GM12878 (cell line): Measurements from ENCODE around the gene KCNJ13. TPM values are rescaled to one million over a fixed set of nuclear protein-coding genes. Genes with fewer than 3 reads are reported as not detected.

Source experiments
- ATAC-seq: fragments of 200-7000 bp; cut with Tn5 transposase; 3 replicates; pipeline ENCODE4 v1.9.1; 2020; ENCODE audit warnings: mild to moderate bottlenecking, moderate library complexity
- BruUV-seq: library from RNA; stranded (reverse); fragments of 400-500 nt; replicated peaks from 2 replicates; lab custom pipeline; 2021; lab: Mats Ljungman, UMichigan
- CTCF ChIA-PET: fragments of 300-600 bp; sonication (Branson Sonifier 250); formaldehyde crosslinking; extraction: SDS; loops from one replicate; lab custom pipeline; 2021; ENCODE audit warnings: inconsistent platforms; lab: Yijun Ruan, JAX
- POLR2A ChIA-PET: fragments of 350-600 bp; formaldehyde crosslinking; extraction: SDS; loops from one replicate; lab custom pipeline; 2021; ENCODE audit warnings: inconsistent platforms; lab: Charles Lee
- RAD21 ChIA-PET: fragments of 300-600 bp; sonication (Branson Sonifier 250); formaldehyde crosslinking; loops from one replicate; lab custom pipeline; 2023; ENCODE audit warnings: antibody characterized with exemption; ENCODE audit not compliant: unreplicated experiment; lab: Charles Lee
- SMC1A ChIA-PET: fragments of 300-600 bp; sonication (Branson Sonifier 250); formaldehyde crosslinking; loops from one replicate; lab custom pipeline; 2023; ENCODE audit not compliant: unreplicated experiment, uncharacterized antibody; lab: Charles Lee
- DNase-seq: peaks from one replicate; pipeline ENCODE4 v3.0.0-alpha.2; 2011; ENCODE audit warnings: low read depth, low spot score
- FAIRE-seq: peaks from 3 replicates; lab custom pipeline; 2011; peaks lifted over from hg19 to GRCh38; lab: Jason Lieb, UNC
- H2AFZ ChIP-seq: 2 replicates; pipeline ENCODE4 v1.6.0; 2011; ENCODE audit warnings: low read depth, low read length, control low read depth; ENCODE audit not compliant: control insufficient read depth
- H3K27ac ChIP-seq: 2 replicates; pipeline ENCODE4 v1.5.1; 2011; ENCODE audit warnings: control low read depth; ENCODE audit not compliant: control insufficient read depth, insufficient read depth
- H3K27me3 ChIP-seq, 2 experiments: replicated peaks in 1 of 2; 2 replicates each; pipeline versions ENCODE4 v1.6.0 to v1.6.1; 2011; ENCODE audit warnings: low read length in 1 of 2; ENCODE audit not compliant: control insufficient read depth in 2 of 2, insufficient read depth in 2 of 2
- H3K36me3 ChIP-seq, 2 experiments: 2 replicates each; pipeline ENCODE4 v1.5.1; 2011; ENCODE audit warnings: low read length in 1 of 2; ENCODE audit not compliant: control insufficient read depth in 2 of 2, insufficient read depth in 2 of 2
- H3K4me1 ChIP-seq: 2 replicates; pipeline ENCODE4 v1.6.1; 2011; ENCODE audit warnings: mild to moderate bottlenecking, low read length, moderate library complexity, mixed read lengths; ENCODE audit not compliant: control insufficient read depth, insufficient read depth
- H3K4me2 ChIP-seq: 2 replicates; pipeline ENCODE4 v1.6.0; 2011; ENCODE audit warnings: control low read depth; ENCODE audit not compliant: control insufficient read depth, insufficient read depth
- H3K4me3 ChIP-seq: fragments of 200-600 bp; sonication (generic); 2 replicates; pipeline ENCODE4 v1.5.1; 2016
- H3K79me2 ChIP-seq: 2 replicates; pipeline ENCODE4 v1.6.0; 2011; ENCODE audit warnings: low read length; ENCODE audit not compliant: control insufficient read depth, insufficient read depth
- H3K9ac ChIP-seq: 2 replicates; pipeline ENCODE4 v1.8.0; 2011; ENCODE audit warnings: low read length, control low read depth, mixed read lengths; ENCODE audit not compliant: control insufficient read depth, insufficient read depth
- H3K9me3 ChIP-seq: replicated peaks from 3 replicates; pipeline ENCODE4 v1.5.1; 2011; ENCODE audit warnings: mild to moderate bottlenecking, low read length; ENCODE audit not compliant: control insufficient read depth, insufficient read depth
- H4K20me1 ChIP-seq: 2 replicates; pipeline ENCODE4 v1.6.0; 2011; ENCODE audit not compliant: control insufficient read depth, insufficient read depth
- ATF7 ChIP-seq: fragments of 450-650 bp; IDR thresholded peaks from 2 replicates; pipeline ENCODE4 v1.6.1; 2016; ENCODE audit warnings: low read depth, mild to moderate bottlenecking
- CREM ChIP-seq: IDR thresholded peaks from 2 replicates; pipeline ENCODE4 v1.6.1; 2014; ENCODE audit warnings: antibody characterized with exemption, low read depth
- FOXK2 ChIP-seq: fragments of 450-650 bp; IDR thresholded peaks from 2 replicates; pipeline ENCODE4 v1.6.1; 2017; ENCODE audit warnings: mild to moderate bottlenecking, moderate library complexity
- HDAC6 ChIP-seq: fragments of 200-600 bp; sonication (generic); IDR thresholded peaks from one replicate; pipeline ENCODE4 v1.8.0; 2017; ENCODE audit warnings: antibody characterized with exemption; ENCODE audit not compliant: unreplicated experiment
- KAT2A ChIP-seq: conservative IDR thresholded peaks from 2 replicates; pipeline ENCODE4 v1.6.1; 2011; ENCODE audit warnings: low read depth, low read length; ENCODE audit not compliant: control insufficient read depth
- PAX8 ChIP-seq: fragments of 450-650 bp; IDR thresholded peaks from 2 replicates; pipeline ENCODE4 v1.6.1; 2017; ENCODE audit warnings: mild to moderate bottlenecking, moderate library complexity
- POLR2AphosphoS5 ChIP-seq: IDR thresholded peaks from 2 replicates; pipeline ENCODE4 v1.6.1; 2011; ENCODE audit warnings: mild to moderate bottlenecking, low read length, inconsistent platforms
- RCOR1 ChIP-seq: conservative IDR thresholded peaks from 2 replicates; pipeline ENCODE4 v1.6.1; 2012; ENCODE audit warnings: low read depth, low read length, improper control_type of control experiment
- RELA ChIP-seq: fragments of 450-650 bp; IDR thresholded peaks from 2 replicates; pipeline ENCODE4 v1.8.0; 2014; ENCODE audit warnings: borderline replicate concordance; ENCODE audit not compliant: partially characterized antibody
- WGBS: methylation state at CpG from one replicate; pipeline ENCODE4 v1.1.6; 2016; ENCODE audit warnings: low lambda C conversion rate; ENCODE audit not compliant: insufficient replicate concordance, insufficient coverage; ENCODE audit errors: missing lambda C conversion rate; 5-methylcytosine and 5-hydroxymethylcytosine counted together
- in situ Hi-C: fragments of 300-500 bp; cut with MboI; formaldehyde crosslinking; loops from 9 replicates; pipeline ENCODE4 v1.14.3; 2018; ENCODE audit warnings: mixed read lengths
- intact Hi-C: fragments of 100-400 bp; cut with micrococcal nuclease; formaldehyde crosslinking; loops from one replicate; pipeline ENCODE4 v1.14.2; 2022; ENCODE audit not compliant: unreplicated experiment
- polyA plus RNA-seq, 11 experiments: library from polyadenylated mRNA; depleted of rRNA in 4 of 11; unstranded in 6 of 11; stranded (reverse) in 5 of 11; fragments of >200 nt; fragmentation: Nextera tagmentation in 4 of 11; fragmentation: Illumina TruSeq in 1 of 11; extraction: Ambion mirVana in 4 of 11; extraction: Trizol in 1 of 11; gene quantifications; 1 replicate in 1 of 11; 2 replicates in 10 of 11; pipeline versions ENCODE4 v1.2.1 to v1.2.3, GENCODE V29; 2011 to 2016; ENCODE audit warnings: inconsistent platforms in 2 of 11, missing spikeins in 2 of 11, low read depth in 1 of 11
- total RNA-seq, 4 experiments: library from RNA; depleted of rRNA in 3 of 4; stranded (reverse); fragments of >200 nt in 3 of 4; fragmentation: Illumina TruSeq in 1 of 4; extraction: Trizol in 1 of 4; gene quantifications; 2 replicates each; pipeline versions ENCODE4 v1.2.1 to v1.2.3, GENCODE V29; 2013 to 2021

The KCNJ13 gene
- total and polyA plus RNA-seq, 10 of the 15 experiments (the other 5 are each of a cell fraction or from before 2014, with no cell fraction given): 0.24 to 0.68 (median 0.29) TPM; not detected in 7

DNA sequence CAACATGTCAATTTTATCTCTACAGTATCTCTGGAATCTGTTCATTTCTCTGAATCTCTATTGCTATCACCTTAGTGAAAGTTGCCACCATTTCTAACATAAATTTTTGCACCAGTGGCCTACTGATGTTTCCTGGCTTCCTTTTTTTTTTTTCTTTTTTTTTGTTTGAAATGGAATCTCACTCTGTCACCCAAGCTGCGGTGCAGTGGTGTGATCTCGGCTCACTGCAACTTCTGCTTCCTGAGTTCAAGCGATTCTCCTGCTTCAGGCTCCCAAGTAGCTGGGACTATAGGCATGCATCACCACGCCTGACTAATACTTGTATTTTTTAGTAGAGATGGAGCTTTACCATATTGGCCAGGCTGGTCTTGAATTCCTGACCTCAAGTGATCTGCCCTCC, 35.1 kb downstream of the KCNJ13 start:
- ChIA-PET SMC1A (no interaction called here), CTCF (interaction anchor here (0.7 to 1.2 kb wide), 2 partner anchors 10 to 139 kb away, joined by 3 read pairs; no protein-coding TSS in a partner anchor), RAD21 (no interaction called here), POLR2A (interaction anchor here (0.6 to 0.7 kb wide), 2 partner anchors 20 to 341 kb away, joined by 3 read pairs; no protein-coding TSS in a partner anchor)
- DNase-seq: no peak
- BruUV-seq: no TSS peak
- TF ChIP-seq FOXK2 (no peak), KAT2A (no peak), HDAC6 (no peak)
- intact Hi-C loops: no loop called here
- Histone ChIP-seq H3K27me3 (no peaks in the 10 kb centered on the region), H4K20me1 (no peaks in the 10 kb centered on the region), H2AFZ (no peak overlapping the region), H3K36me3 (peaks cover 0 to 5% of the 10 kb centered on the region in 2 experiments; a peak in 2 of 4 replicates), H3K79me2 (no peaks in the 10 kb centered on the region), H3K4me2 (no peak overlapping the region), H3K4me3 (no peak overlapping the region), H3K4me1 (no peaks in the 10 kb centered on the region), H3K9ac (no peak overlapping the region), H3K27ac (no peak overlapping the region), H3K9me3 (no peaks in the 10 kb centered on the region)
- 89% methylated on average over 4 of the region's 4 CpGs for WGBS
- no peak for ATAC-seq
- FAIRE-seq: no peak
- in situ Hi-C loops: no loop called here

DNA sequence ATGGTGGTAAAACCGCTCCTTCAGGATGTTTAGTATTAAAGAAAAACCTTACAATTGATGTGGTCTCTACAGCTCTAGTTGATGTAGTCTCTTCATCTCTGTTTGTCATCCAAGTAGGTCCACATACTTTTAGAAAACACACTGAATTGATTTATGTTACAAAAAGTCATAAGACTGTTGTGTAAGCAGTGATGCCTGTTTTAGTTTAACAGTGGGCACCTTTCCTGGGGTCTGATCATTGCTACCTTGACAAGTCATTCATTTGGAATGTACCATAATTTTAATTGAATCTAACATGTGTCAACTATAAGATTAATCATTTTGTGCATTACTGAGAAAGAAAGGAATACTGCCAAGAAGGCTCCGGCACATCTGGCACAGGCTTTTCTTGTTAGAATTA, 44.9 kb downstream of the KCNJ13 start:
- Histone ChIP-seq H3K27me3 (no peaks in the 10 kb centered on the region), H3K27ac (no peak overlapping the region), H3K9me3 (no peaks in the 10 kb centered on the region), H3K36me3 (peaks cover 5 to 20% of the 10 kb centered on the region in 2 experiments), H4K20me1 (no peaks in the 10 kb centered on the region), H2AFZ (no peak overlapping the region), H3K4me2 (no peak overlapping the region), H3K4me1 (no peaks in the 10 kb centered on the region), H3K9ac (no peak overlapping the region), H3K79me2 (no peaks in the 10 kb centered on the region), H3K4me3 (no peak overlapping the region)
- ChIA-PET SMC1A (interaction anchor here (1.5 kb wide), 1 partner anchor 8 kb away, joined by 4 read pairs; no protein-coding TSS in a partner anchor), CTCF (interaction anchor here (0.7 kb wide), 1 partner anchor 19 kb away, joined by 4 read pairs; no protein-coding TSS in a partner anchor), RAD21 (no interaction called here), POLR2A (no interaction called here)
- no TSS peak for BruUV-seq
- ATAC-seq (no peak), FAIRE-seq (no peak), DNase-seq (no peak)
- in situ Hi-C loops (no loop called here), intact Hi-C loops (no loop called here)
- TF ChIP-seq PAX8 (no peak), POLR2AphosphoS5 (no peak), RELA (no peak), ATF7 (no peak), RCOR1 (no peak), CREM (no peak)
- WGBS: 97% methylated on average over 2 of the region's 2 CpGs
